SHP77 treated with DMSO at 0.1 percent for 48 hours (cell line): ENCODE results near the gene C18orf63.

ENCODE experiments used
- DNase-seq: peaks from one replicate; lab custom pipeline; 2025; lab: John Stamatoyannopoulos, UW

C18orf63 gene

GRCh38 chr18:74377776-74378175, 62.1 kb downstream of the C18orf63 start:
- no peak for DNase-seq

- no peak for DNase-seq
These were observed 62.6 kb downstream of the C18orf63 start for GRCh38 chr18:74378179-74378682.

DNA sequence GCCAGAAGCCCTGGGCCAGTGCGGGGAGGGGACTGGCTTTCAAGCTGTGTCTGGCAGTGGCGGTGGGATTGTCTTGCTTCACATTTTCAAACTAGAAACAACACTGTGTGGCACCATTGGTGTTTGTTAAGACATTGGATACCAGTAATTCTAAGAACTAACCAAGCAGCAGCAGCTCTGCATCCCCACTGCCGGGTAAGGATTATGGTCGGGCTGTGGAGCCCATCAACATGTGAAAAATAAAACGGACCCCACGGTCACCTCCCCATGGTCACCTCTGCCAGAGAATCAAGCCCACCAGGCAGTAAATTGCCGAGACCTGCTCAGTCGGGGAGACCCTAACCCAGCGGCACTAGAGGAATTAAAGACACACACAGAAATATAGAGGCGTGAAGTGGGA, 65.3 kb downstream of the C18orf63 start:
- no peak for DNase-seq

- DNase-seq: no peak
These were observed 66.1 kb downstream of the C18orf63 start for GRCh38 chr18:74381621-74382295.

GRCh38 chr18:74382481-74383017, 66.9 kb downstream of the C18orf63 start:
- no peak for DNase-seq

DNA sequence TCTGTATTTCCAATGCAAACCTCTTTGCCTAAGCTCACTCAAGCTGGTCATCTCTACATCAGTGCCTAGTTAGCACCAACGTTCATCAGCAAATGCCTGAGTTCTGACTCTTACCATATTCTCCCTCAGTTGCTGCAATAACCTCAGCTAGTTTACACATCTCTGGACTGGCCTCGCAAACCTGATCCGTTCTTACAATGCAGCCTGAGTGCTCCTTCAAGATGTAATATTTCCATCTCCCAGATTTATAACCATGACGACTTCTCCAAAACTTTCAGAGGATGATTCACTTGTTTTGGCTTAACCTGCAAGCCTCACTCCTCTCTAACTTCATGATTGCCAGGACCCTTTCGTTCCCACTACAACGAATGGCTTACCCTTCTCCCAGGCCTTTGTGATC, 71.7 kb downstream of the C18orf63 start:
- no peak for DNase-seq

- no peak for DNase-seq
These were observed 72.6 kb downstream of the C18orf63 start for GRCh38 chr18:74388227-74388626.

DNA sequence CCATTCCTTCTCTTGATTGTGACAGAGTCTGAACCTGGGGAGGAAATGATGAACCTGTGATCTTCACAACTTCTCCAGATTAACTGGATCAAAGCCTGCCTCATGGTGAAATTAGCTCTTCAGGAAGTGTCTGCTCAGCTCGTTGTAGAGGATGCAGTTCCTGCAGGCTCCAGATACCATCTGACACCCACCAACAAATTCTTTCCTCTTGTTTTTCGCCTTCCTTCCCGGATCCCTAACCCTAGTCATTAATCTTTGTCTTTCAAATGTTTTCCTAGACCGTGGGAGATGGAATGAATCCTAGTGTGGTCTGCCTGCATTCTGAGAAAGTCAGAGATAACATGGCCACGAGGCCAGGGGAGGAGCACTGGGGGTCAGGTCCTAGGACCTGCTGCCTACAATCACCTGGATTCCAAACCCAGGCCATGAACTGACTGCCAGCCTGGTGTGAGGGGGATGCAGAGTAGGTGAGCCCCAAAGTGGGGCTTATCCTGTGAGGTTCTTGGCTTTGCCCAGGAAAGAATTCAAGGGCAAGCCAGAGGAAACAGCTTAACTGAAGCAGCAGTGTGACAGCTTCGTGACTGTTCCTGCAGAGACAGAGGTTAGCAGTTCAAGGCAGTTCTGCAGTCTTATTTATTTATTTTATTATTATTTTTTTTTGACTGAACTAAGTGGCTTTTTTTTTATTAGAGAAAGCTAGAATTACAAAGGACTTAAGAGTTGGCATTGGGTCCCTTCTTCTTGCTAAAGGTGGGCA, 73.7 kb downstream of the C18orf63 start:
- DNase-seq: no peak

GRCh38 chr18:74389991-74390390, 74.4 kb downstream of the C18orf63 start:
- no peak for DNase-seq

DNA sequence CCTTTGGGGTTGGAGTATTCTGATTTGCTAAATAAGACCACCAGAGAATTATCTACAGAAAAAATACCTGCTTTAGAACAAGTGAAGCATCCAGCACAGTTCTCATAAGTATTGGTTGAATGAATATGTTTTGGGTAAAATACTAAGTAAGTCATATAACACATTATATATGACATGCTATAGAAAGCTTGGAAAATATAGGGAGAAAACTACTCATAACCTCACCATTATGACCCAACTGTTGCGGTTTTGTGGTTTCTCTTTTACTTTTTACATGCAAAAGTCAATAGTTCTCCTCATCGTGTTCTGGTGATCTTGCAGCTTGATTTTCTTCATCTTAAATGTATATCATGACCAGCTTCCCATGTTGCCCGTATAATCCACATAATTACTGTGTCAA, 75.3 kb downstream of the C18orf63 start:
- DNase-seq: no peak

DNA sequence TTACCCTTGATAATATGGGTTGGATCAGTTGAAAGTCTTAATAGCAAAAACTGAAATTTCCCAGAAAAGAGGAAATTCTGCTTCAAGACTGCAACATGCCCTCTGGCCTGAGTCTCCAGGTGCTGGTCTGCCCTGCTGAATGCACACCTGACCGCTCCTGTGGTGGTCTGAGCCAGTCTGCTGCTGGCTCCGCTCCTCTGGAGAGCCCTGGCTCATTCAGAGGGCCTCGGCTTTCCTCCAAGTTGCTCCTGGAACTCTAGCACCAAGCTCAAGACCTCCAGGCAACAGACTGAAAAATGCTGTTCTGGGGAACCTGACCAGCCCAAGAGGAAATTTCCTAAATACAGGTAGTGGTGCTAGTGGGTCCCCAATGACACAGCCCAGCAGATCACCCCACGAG, 76.7 kb downstream of the C18orf63 start:
- DNase-seq: no peak

DNA sequence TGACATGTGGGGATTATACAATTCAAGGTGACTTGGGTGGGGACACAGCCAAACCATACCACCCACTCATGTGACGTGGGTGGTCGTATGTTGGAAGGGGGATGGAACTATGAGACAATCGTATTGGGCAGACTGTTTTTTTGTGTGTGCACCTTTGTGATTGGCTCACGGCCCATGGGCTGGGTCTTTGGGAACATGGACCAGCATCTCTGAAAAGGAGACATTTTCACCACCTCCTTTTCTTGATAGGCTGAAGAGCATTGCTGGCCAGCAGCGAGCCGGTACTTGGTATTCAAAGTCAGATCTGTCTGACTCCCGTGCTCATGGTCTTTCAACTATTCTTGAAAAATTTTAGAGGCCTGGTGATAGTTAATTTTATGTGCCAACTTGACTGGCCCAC, 79.4 kb downstream of the C18orf63 start:
- DNase-seq: no peak

DNA sequence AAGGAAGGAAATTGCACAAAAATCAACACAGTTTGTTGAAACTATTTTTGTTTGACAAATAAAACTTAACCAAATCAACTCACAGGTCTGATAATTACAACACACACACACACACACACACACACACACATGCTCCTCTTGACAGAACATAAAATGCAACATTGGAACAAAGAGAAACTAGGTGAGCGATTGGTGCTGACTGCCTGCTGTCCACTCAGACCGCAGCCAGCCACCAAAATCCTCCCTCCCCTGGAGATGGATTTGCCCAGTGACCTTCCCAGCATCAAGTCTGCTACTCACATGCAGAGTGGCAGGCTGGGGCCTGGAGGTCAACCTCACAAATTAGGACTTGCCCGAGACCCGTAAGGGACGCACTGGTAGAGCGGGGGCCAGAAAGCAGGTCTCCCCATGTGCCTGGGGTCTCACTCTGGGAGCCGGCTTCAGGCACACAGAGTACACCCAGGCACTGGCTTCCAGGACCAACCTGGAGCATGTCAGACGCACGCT, 80.1 kb downstream of the C18orf63 start:
- no peak for DNase-seq

GRCh38 chr18:74396171-74397169, 80.8 kb downstream of the C18orf63 start:
- no peak for DNase-seq

GRCh38 chr18:74397572-74397971, 81.9 kb downstream of the C18orf63 start:
- DNase-seq: no peak

- DNase-seq: no peak
These were observed 83.7 kb downstream of the C18orf63 start for GRCh38 chr18:74399091-74399887.

- DNase-seq: no peak
These were observed 85.2 kb downstream of the C18orf63 start for GRCh38 chr18:74400813-74401212.

- no peak for DNase-seq
These were observed 87.3 kb downstream of the C18orf63 start for GRCh38 chr18:74402806-74403433.

- DNase-seq: no peak
These were observed 92.2 kb downstream of the C18orf63 start for GRCh38 chr18:74407888-74408287.
